Measurements from ENCODE around the gene CD59. TPM values are rescaled to one million over a fixed set of nuclear protein-coding genes. Genes with fewer than 3 reads are reported as not detected.
"Not testable (repeated sequence)": the region's sequence is repeated elsewhere in the genome, so short reads cannot be mapped to it uniquely, and the experiment has no call there.

Gene CD59
- polyA plus RNA-seq, 3 donors = 93.3 to 524 (median 148) TPM

GRCh38 chr11:33753304-33753967, 17.2 kb upstream of the CD59 start:
- 43 to 69% (median 51%) methylated on average over 4 of the region's 4 CpGs for WGBS, 3 donors
- H3K27ac ChIP-seq (ENCODE audit: low read depth, low read length) = no peak overlapping the region

DNA sequence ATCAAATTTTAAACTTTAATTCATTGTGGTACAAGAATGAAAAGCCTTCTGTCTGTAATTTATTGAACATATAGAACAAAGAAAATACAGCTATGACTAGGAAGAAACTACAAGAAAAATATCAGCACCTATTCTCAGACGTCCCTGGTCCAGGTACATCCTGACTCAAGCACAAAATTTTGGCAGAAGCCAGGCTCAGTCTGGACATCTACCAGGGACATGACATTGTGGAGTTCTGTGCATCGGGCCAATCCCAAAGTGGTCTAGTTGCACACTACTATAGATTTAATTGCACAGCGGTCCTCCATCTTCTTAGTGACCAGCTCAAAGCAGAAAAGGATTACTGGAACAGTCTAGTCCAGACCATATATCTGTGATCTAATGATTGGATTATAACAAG, 15.7 kb upstream of the CD59 start:
- no peak overlapping the region for H3K27ac ChIP-seq (ENCODE audit: low read depth, low read length)
- whole genome bisulfite sequencing, 3 donors = 89 to 93% (median 91%) methylated on average over 3 of the region's 3 CpGs

- no peak overlapping the region for H3K27ac ChIP-seq (ENCODE audit: low read depth, low read length)
Measured at GRCh38 chr11:33747979-33748378, 11.8 kb upstream of the CD59 start.

DNA sequence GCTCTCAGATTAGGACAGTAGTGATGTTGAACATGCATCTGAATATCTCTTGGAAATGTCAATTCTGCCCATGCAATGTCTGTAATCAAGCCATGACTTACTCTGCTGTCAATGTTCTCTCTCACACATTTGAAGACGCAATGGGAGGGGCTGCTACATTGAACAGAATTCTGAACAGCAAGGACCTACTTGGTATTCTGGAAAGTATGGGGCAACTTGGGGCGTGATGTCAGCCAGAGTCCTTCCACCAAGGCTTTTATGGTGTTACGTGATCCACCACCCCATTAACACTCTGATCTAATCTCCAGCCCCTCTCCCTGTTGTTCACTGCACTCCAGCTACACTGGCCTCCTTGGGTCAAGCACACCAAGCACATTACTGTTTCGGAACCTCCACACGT, 7.1 kb upstream of the CD59 start:
- no peak overlapping the region for H3K27ac ChIP-seq (ENCODE audit: low read depth, low read length)
- 91 to 96% (median 91%) methylated on average over 5 of the region's 5 CpGs for WGBS, 3 donors

More at GRCh38 chr11:33747979-33748378, 11.8 kb upstream of the CD59 start:
- WGBS, 3 donors = 8 to 50% (median 32%) methylated on average over 2 of the region's 2 CpGs

DNA sequence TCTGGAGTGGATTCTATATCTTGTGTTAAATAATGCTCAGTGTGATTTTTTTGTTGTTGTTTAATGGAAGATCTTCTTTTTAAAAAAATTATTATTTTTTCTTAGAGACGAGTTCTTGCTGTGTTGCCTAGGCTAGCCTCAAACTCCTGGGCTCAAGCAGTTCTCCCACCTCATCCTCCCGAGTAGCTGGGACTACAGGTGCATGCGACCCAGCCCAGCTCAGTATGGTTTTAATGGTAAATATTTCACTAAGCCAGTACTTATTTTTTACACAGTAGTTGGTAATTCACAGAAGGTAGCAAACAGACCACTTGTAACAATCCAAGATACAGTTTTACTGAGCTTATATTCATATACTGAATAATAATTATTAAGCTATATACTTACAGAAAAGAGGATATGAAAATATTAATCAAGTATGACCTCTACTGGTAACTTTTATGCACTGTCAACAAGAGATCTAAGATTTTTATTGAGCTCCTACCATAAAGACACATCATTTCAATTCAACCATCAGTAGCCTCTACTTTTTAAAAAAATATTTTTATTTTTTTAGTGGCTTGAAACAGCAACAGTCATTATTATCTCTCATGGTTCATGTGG, 6.1 kb upstream of the CD59 start:
- no peak overlapping the region for H3K27ac ChIP-seq (ENCODE audit: low read depth, low read length)
- 76 to 81% (median 81%) methylated on average over 3 of the region's 3 CpGs for WGBS, 3 donors

- 82 to 91% (median 89%) methylated on average over 7 of the region's 7 CpGs for WGBS, 3 donors
- H3K27ac ChIP-seq (ENCODE audit: low read depth, low read length) = no peak overlapping the region
Measured at GRCh38 chr11:33741806-33742205, 5.6 kb upstream of the CD59 start.

DNA sequence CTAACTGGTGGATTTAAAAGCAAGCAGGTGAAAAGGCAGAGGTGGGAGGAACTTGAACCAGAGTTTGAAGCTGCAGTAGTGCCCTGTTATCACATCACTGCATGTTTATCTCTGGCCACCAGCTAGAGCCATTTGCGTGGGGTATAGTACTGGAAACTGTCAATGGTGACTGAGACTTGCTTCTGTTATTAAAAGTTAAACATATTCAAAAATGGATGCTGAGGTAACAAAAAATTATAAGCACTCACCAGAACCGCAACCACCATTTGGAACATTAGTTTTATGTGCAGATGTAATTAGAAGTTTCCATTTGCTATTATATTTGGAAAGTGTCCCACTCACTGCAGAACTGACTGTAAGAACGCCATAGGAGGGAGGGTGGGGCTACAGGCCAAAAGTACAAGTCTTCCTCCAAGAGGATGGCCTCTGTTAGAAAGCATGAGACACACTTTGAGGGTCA, 1.2 kb upstream of the CD59 start:
- no peak overlapping the region for H3K27ac ChIP-seq (ENCODE audit: low read depth, low read length)
- 56 to 60% (median 57%) methylated on average over 3 of the region's 3 CpGs for WGBS, 3 donors

DNA sequence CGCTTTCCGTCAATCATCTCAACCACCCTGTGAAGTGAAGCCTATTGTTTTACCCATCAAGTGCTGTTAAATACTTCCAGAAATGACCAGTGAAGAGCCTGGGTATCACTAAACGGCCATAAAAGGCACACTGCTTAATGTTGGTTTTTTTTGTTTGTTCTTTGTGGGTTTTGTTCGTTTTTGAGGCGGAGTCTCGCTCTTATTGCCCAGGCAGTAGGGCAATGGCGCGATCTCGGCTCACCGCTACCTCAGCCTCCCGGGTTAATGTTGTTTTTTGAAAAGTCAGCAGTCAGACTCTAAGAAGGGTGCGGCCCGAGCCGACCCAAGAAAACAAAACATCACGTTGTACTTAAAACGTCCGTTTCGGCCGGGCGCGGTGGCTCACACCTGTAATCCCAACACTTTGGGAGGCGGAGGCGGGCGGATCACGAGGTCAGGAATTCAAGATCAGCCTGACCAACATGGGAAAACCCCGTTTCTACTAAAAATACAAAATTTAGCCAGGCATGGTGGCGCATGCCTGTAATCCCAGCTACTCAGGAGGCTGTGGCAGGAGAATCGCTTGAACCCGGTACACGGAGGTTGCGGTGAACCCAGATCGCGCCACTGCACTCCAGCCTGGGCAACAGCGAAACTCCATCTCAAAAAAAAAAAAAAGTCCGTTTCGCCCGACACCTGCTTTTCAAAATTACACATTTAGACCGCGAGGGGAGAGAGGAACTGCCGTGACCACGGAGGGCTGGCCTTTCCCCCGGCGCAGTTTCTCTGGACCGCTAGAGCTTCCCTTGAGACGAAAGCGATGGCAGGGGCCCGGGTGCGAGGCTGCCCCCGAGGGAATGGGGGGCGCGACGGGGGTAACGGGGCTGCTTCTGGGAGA, 714 bp downstream of the CD59 start:
- peak overlapping the region; percentile 82 for H3K27ac ChIP-seq (ENCODE audit: low read depth, low read length)
- 1 to 3% (median 1%) methylated on average over 50 to 53 of the region's 53 CpGs for WGBS, 3 donors

GRCh38 chr11:33734441-33735270, 1.6 kb downstream of the CD59 start:
- WGBS, 3 donors = 18 to 20% (median 20%) methylated on average over 15 of the region's 15 CpGs
- H3K27ac ChIP-seq (ENCODE audit: low read depth, low read length) = peak overlapping the region; percentile 41

DNA sequence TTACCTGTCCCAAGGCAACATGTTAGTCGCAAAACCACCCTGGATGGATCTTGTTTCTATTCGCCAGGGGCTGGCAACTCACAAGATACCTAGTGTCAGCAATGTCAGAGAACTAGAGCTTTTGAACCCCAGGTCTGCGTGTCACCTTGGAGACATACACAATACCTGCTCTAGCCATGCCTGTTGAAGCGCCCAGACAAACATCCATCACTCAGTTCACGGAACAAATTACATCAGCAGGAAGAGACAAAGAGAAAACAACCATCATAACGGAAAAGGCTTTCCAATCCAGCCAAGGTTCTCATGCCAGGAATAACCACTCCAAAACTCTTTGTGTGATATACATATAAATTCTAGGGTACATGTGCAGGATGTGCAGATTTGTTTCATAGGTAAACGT, 2.2 kb downstream of the CD59 start:
- no peak overlapping the region for H3K27ac ChIP-seq (ENCODE audit: low read depth, low read length)
- 58 to 75% (median 69%) methylated on average over 7 of the region's 7 CpGs for WGBS, 3 donors

DNA sequence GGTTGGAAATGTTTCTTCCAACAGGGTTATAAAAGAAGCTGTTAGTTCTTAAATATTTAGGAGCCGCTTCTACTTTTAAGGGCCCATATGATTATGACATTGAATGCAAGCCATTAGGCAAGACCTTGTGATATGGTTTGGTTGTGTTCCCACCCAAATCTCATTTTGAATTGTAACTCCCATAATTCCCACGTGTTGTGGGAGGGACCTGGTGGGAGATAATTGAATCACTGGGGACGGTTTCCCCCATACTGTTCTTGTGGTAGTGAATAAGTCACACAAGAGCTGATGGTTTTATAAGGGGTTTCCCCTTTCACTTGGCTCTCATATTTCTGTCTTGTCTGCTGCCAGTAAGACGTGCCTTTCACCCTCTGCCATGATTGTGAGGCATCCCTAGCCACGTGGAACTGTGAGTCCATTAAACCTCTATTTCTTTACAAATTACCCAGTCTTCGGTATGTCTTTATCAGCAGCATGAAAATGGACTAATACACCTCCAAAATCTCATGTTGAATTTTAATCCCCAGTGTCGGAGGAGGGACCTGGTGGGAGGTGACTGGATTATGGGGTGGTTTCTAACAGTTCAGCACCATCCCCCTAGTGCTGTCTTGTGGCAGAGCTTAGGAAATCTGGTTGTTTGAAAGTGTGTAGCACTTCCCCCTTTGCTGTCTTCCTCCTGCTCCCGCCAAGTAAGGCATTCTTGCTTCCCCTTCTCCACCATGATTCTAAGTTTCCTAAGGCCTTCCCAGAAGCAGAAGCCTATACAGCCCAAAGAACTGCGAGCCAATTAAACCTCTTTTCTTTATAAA, 4.3 kb downstream of the CD59 start:
- 49 to 72% (median 53%) methylated on average over 9 of the region's 9 CpGs for WGBS, 3 donors
- H3K27ac ChIP-seq (ENCODE audit: low read depth, low read length) = no peak overlapping the region

DNA sequence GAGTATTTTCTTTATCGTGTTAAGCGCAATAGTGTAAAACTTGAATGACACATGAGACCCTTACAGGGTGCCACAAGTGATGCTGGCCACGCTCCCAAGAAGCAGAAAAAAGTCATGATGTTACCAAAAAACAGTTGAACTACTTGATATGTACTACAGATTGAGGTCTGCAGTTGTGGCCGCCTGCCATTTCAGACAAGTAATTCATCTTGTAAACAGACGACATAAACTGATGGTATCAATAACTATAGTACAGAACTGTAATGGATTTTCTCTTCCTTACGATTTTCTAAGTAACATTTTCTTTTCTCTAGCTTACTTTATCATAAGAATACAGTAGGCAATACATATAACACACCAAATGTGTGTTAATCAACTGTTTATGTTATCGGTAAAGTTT, 5.5 kb downstream of the CD59 start:
- no peak overlapping the region for H3K27ac ChIP-seq (ENCODE audit: low read depth, low read length)
- 69 to 74% (median 74%) methylated on average over 7 of the region's 7 CpGs for WGBS, 3 donors

GRCh38 chr11:33729072-33729664, 7.1 kb downstream of the CD59 start:
- WGBS, 3 donors = 75 to 83% (median 76%) methylated on average over 5 of the region's 5 CpGs
- H3K27ac ChIP-seq (ENCODE audit: low read depth, low read length) = not testable (repeated sequence)

GRCh38 chr11:33727539-33727938, 8.7 kb downstream of the CD59 start:
- 26 to 40% (median 38%) methylated on average over 1 of the region's 1 CpG for WGBS, 3 donors
- not testable (repeated sequence) for H3K27ac ChIP-seq (ENCODE audit: low read depth, low read length)

DNA sequence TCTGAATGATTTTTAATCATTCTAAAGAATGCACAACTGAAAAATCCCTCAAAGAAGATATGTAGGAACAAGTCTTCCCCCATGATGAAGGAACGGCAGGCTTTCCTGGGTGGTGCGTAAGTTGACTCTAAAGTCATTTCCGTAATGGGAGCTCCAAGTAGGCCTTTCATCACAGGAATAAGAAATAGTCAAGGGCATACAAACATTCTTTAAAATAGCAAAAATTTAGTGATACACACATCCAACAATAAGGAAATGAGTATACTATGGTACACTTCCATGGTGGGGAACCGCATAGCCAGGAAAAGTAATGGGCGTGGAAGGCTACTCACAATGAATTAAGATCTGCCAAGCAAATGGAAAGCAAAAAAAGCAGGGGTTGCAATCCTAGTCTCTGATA, 10.7 kb downstream of the CD59 start:
- WGBS, 3 donors = 71 to 89% (median 82%) methylated on average over 5 of the region's 5 CpGs
- peak overlapping the region; percentile 38 for H3K27ac ChIP-seq (ENCODE audit: low read depth, low read length)

DNA sequence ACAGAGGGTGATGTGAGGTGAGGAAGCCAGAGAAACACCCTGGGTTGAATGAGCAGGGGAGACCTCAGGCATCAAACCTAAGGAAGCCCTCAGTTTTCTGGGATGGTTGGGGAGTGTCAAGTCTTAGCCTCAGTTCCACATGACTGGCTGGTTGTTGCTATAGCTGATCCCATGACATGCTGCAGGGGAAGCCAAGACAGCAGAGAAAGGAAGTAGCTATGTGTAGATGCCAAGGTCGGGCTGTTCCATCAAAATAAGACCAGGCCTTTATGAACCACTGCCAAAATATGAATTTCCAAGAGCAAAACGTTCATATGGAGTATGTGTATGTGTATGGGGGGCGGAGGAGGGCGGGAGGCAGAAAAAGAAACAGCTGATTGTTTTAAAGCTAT, 11.6 kb downstream of the CD59 start:
- H3K27ac ChIP-seq (ENCODE audit: low read depth, low read length) = peak overlapping the region; percentile 60
- 38 to 55% (median 40%) methylated on average over 4 of the region's 4 CpGs for WGBS, 3 donors

DNA sequence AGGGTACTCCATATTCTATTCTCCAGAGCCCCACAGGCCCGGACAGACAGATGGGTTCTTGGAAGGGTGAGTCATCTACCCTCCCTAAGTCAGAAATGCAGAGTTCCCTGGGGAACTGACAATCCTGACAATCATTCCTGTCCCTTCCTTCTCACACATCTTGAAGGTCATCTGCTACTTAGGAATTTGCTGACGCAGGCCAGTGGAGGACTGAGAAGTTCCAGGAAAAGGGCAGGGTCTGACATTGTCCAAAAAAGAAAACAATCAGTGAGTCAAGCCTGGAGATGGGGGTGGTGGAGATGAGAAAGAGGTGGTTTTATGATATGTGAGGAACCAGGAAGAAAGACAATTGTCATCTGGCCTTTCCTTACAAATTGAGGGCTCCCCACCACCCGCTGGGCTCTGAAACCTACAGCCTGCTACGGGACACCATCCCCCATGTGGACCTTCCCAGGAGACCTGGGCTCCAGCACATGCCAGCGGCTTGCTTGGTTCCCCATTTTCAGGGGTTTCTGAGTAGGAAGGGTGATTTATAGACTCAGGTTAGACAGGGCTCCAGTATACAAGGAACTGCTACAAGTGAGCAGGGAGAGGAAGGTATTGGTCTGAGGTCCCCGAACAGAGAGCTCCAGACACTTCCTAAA, 12.9 kb downstream of the CD59 start:
- H3K27ac ChIP-seq (ENCODE audit: low read depth, low read length) = peak overlapping the region; percentile 60
- 39 to 79% (median 41%) methylated on average over 6 of the region's 6 CpGs for WGBS, 3 donors

Data from adipose tissue (tissue), 3 donors.